Left kidney (tissue), 8 donors: ENCODE measurements around the gene EP400. TPM values are rescaled to one million over a fixed set of nuclear protein-coding genes. Genes with fewer than 3 reads are reported as not detected.

Experiments
- DNase-seq: peaks from one replicate; pipeline ENCODE4 v3.0.0-alpha.2; 2013
- long read RNA-seq, 8 donors: transcript quantifications; one replicate each; lab custom pipeline, GENCODE V29; 2026
- polyA plus RNA-seq: library from polyadenylated mRNA; unstranded; fragments of 120-200 nt; gene quantifications from one replicate; pipeline ENCODE4 v1.2.1, GENCODE V29; 2013; ENCODE audit not compliant: insufficient read length

The EP400 gene, protein sequence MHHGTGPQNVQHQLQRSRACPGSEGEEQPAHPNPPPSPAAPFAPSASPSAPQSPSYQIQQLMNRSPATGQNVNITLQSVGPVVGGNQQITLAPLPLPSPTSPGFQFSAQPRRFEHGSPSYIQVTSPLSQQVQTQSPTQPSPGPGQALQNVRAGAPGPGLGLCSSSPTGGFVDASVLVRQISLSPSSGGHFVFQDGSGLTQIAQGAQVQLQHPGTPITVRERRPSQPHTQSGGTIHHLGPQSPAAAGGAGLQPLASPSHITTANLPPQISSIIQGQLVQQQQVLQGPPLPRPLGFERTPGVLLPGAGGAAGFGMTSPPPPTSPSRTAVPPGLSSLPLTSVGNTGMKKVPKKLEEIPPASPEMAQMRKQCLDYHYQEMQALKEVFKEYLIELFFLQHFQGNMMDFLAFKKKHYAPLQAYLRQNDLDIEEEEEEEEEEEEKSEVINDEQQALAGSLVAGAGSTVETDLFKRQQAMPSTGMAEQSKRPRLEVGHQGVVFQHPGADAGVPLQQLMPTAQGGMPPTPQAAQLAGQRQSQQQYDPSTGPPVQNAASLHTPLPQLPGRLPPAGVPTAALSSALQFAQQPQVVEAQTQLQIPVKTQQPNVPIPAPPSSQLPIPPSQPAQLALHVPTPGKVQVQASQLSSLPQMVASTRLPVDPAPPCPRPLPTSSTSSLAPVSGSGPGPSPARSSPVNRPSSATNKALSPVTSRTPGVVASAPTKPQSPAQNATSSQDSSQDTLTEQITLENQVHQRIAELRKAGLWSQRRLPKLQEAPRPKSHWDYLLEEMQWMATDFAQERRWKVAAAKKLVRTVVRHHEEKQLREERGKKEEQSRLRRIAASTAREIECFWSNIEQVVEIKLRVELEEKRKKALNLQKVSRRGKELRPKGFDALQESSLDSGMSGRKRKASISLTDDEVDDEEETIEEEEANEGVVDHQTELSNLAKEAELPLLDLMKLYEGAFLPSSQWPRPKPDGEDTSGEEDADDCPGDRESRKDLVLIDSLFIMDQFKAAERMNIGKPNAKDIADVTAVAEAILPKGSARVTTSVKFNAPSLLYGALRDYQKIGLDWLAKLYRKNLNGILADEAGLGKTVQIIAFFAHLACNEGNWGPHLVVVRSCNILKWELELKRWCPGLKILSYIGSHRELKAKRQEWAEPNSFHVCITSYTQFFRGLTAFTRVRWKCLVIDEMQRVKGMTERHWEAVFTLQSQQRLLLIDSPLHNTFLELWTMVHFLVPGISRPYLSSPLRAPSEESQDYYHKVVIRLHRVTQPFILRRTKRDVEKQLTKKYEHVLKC (N-terminal part only)
- polyA plus RNA-seq: 50.4 TPM
- long read RNA-seq, donor 1, full-length matches to known transcripts: 15 of 33 reads
- long read RNA-seq, donor 1, partial matches to known transcripts: 18 of 33 reads
- long read RNA-seq, donor 1, other reads (novel, unspliced or antisense): 0 of 33 reads
- long read RNA-seq, donor 2, full-length matches to known transcripts: 4 of 10 reads
- long read RNA-seq, donor 2, partial matches to known transcripts: 6 of 10 reads
- long read RNA-seq, donor 2, other reads (novel, unspliced or antisense): 0 of 10 reads
- long read RNA-seq, donor 3, full-length matches to known transcripts: 3 of 3 reads
- long read RNA-seq, donor 3, partial matches to known transcripts: 0 of 3 reads
- long read RNA-seq, donor 3, other reads (novel, unspliced or antisense): 0 of 3 reads
- long read RNA-seq, donor 4: 0 reads
- long read RNA-seq, donor 5, partial matches to known transcripts: 0 of 2 reads
- long read RNA-seq, donor 5, other reads (novel, unspliced or antisense): 0 of 2 reads
- long read RNA-seq, donor 6, full-length matches to known transcripts: 9 of 9 reads
- long read RNA-seq, donor 6, partial matches to known transcripts: 0 of 9 reads
- long read RNA-seq, donor 6, other reads (novel, unspliced or antisense): 0 of 9 reads
- long read RNA-seq, donor 7, transcript EP400-209 (3 exons, 3,134 nt): major isoform, 6 of 16 reads
- long read RNA-seq, donor 7, partial matches to known transcripts: 7 of 16 reads
- long read RNA-seq, donor 7, other reads (novel, unspliced or antisense): 0 of 16 reads
- long read RNA-seq, donor 8, partial matches to known transcripts: 0 of 1 reads
- long read RNA-seq, donor 8, other reads (novel, unspliced or antisense): 0 of 1 reads

DNA sequence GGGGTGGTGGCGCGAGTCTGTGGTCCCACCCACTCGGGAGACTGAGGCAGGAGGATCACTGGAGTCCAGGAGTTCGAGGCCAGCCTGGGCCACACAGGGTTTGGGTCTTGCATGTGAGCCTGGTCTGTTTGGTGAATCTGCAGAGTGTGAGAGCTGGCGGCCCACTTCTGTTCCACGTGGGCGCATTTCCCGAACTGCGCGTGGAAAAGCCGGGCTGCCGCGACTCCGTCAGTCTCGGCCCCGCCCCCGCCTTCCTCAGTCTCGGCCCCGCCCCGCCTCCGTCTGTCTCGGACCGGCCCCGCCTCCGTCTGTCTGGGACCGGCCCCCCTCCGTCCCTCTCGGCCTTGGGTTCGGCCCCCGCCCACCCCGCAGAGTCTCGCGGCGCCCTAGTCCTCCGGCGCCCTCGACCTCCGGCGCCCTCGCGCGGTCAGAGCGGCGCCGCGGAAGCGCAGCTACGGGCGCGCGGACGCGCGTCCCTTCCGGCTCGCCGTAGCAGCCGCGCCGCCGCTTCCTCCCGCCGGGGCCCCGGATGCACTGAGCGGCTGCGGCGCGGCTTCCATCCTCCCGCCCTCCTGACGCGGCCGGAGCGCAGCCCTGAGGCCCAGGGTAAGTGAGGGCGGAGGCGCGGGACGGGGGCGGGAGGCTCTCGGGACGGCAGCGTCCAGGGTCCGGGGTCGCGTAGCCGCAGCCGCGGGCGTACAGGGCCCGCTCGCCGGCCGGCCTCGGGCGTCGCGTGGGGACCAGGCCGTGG lies at the start of gene EP400:
Gene EP400, plus strand, starts transcription at position 512 of the 751 bp plus-strand sequence. CDS start 10,678 bp downstream, outside the sequence.
- DNase-seq: peak; percentile 90

DNA sequence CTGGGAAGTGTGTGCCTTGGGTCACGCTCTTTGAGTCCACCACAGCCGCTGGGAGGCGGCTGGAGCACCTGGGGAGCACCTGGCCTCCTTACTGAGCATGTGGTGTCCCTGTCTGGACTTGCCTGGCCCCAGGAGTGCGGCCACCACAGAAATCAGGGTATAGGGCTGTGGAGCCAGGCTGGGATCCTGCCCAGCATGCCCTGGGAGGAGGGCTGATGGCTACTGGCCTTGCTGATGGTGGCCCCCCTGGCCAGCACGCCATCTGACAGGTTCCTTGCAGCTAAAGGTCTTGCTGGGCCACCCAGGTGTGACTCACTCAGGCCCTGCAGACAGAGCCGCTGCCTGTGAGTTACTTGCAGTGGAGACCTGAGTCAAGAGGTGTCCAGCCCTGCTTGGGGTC lies 49.3 kb upstream of the EP400 start:
- DNase-seq: no peak

DNA sequence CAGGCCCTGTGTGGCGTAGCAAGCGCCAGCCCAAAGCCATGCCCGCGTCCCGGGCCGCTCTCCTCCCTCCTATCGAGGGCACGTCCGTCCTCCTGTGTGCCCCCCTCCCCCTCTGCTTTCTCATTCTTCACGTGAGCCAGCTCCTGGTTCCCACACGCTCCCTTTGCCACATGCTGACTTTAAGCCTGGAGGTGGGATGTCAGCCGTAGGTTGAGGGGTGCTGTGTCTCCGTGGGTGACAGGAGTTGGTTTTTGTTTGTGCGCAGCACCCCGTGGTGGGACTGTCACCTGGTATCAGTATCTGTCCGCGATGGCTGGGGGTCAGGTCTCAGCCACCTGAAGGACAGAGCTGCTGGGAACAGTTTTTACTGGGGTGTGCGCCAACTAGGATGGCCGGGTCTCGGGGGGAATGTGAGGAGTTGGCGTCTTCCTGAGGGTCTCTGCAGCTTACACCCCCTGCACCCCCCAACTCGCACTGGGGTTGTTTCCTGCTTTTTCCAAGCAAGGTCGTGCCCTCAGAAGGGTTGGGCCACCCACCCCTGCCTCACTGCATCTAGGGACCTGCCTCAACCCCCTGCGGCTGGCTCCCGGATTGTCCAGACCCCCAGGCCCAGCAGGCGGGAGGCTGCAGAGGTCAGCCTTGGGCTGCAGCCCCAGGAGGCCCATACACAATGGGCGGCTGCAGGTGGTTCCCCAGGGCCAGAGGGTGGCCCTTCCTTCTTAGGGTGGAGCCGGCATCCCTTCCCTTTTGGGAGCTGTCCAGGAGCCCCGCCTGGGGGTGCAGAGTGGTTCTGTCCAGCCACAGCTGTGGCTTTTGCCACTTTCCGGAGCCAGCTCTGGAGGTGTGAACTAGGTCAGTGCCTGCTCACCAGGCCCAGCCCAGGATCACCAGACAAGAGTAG lies 48.1 kb upstream of the EP400 start:
- no peak for DNase-seq

DNA sequence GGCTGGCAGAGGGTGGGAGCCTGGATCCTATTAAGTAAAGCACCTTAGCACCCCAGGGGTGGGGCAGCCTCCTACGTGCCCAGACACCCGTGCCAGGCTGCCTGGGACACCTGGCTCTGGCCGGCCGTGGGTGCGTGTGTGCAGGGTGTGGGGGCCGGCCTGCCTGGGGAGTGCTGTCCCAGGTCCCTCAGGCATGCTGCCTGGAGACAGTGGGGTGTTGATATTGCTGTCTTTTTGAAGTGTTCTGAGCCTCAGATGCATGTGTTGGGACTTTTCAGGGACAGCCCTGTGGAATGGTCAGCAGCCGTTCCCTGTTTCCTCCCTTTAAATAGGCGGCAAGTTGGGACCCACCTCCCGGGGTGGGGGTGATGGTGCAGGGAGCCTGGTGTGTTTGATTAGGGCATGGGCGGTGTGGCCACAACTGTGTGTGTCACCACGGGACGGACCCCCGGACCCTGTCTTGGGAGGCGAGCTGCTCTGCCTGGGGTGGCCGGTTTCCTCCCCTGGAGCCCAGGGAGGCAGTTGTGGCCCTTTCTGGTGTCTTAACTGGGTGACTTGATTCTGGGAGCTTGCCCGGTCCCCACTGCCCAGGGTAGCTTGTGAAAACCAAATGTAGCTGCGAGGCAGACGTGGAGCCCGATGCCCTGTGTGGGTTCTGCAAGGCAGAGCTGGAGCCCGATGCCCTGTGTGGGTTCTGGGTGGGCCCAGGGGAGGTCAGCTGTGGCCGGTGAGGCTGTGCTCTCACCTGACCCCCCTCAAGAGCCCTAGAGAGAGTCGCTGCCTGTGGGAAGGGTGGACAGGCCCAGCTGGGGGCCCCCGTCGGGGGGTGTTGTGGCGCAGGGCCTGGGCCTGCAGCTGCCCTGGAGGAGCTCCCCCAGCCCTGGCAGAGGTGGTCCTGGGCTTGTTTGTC lies 47.2 kb upstream of the EP400 start:
- DNase-seq: no peak

DNA sequence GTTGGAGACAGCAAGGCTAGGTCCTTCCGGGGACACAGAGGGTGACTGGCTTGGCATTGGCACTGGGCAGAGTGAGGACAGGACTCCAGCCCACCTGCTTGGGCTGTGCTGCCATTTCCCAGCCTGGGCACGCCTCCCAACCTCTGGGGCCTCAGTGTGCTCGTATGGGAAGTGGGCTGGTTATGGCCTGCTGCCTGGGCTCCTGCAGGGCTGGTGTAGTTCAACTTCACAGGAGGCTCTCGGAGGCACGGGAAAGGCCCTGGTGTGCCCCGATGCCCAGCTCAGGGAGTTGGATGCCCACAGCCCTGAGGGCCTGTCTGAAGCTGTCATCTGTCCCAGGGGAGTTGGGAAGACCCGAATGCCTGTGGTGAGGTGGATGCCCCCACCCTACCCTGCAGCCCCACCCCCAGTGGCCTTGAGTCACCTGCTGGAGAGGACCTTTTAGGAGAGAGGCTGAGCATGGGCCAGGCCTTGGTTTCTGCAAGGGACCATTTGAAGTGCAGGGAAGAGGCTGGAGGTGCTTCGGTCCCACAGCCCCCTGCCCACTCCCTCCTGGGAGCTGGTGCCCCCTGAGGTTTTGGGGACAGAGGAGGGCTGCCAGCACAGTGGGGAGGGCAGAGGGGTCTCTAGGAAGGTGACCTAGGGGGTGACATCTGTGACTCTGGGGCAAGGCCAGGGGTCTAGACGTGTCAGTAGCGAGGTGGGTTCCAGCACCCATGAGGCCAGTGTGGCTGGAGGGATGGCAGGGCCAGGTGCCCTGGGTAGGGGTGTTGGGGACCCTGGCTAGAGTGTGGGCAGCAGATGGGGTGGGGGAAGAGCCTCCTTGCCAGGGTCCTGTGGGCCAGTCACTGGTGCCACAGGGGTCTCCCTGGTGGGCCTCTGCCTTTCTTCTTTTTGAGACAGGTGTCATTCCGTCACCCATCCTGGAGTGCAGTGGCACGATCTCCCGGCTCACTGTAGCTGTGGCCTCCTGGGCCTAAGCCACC lies 46.2 kb upstream of the EP400 start:
- no peak for DNase-seq

DNA sequence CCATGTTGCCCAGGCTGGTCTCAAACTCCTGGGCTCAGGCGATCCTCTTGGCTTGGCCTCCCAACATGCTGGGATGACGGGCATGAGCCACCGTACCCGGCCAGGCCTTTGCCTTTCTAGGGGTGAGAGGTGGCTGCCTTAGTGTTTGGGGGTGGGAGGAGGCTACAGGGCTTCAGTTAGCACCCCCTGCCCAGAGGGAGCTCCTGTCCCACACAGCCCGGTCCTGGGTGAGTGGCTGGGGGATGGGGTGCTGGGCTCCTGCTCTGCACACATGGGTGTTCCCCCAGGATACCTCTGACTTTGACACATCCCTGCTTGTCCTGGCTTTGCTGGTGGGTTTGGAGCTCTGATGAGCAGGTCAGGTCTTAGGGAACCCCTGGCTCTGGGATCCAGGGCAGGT lies 45.4 kb upstream of the EP400 start:
- DNase-seq: no peak

DNA sequence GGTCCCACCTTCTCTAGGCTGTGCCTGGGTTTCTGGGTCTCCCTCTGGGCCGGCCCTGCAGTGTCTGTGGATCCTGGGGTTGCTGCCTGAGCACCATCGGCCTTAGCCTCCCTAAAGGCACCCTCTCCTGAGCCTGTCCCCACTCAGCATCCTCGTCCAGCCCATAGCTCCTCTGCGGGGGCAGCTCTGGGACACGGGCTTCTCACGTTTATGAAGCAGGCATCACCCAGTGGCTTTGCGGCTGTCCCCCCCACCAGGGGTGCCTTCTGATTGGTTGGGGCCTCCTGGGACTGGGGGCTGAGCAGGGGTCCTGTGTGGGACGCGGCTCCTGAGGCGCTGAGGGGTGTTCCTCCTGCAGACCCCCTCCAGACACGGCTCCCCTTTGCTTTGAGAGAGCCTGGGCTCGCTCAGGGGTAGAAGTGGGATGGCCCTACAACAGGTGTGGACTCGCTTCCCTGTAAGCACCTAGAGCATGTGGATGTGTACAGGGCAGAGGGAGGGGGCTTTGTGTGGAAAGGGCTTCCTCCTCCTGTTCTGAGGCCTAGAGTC lies 44.6 kb upstream of the EP400 start:
- DNase-seq: no peak

DNA sequence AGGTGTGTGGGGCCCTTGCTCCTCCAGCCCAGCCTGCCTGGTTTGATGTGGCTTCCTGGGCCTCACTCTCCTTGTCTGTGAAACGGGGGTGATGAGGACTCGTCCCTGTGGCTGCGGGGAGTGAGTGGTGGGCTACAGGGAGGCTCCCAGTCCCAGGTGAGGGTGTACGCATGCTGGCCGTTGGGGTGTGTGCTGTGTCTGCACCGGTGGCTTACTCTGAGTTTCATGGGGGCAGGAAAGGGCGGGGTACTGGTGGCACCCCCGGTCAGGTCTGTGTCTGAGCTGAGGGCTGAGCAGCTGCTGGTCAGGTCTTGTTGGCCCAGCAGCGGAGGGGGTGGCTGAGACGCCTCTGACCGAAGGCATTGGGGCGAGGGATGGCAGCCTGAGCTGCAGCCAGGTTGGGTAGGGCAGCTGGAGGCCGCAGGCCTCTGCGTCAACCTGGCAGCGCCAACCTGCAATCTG lies 44.1 kb upstream of the EP400 start:
- no peak for DNase-seq

DNA sequence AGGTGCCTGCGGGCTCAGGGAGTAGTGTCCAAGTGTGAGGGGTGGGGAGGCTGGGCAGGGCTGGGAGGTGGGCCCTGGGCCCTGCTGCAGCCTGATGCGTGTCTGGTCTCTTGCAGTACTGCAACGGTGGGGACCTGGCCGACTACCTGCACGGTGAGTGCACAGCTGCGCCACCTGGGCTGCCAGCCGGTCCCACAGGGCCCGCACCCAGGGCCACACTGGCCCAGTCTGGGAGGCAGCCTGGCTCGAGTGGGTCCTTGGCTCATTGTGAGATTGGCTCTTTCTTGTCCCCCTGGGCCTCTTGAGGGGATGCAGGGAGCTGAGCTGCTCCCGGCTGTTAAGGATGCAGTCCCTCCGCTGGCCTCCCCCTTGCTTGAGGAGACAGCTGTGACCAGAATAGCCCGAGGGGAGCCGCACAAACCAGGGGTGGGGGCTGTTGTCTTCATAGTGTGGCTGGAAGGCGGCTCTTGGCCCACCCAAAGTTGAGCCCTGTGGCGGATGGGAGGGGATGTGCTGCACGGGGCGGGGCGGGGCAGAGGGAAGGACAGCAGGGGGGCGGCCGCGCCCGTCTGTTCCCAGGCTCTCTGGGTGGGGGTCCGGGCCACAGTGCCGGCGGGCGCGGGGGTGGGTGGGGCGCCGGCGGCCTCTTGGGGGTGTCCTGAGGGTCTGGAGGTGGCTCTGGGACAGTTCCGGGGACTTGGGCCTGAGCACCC lies 42.2 kb upstream of the EP400 start:
- no peak for DNase-seq

DNA sequence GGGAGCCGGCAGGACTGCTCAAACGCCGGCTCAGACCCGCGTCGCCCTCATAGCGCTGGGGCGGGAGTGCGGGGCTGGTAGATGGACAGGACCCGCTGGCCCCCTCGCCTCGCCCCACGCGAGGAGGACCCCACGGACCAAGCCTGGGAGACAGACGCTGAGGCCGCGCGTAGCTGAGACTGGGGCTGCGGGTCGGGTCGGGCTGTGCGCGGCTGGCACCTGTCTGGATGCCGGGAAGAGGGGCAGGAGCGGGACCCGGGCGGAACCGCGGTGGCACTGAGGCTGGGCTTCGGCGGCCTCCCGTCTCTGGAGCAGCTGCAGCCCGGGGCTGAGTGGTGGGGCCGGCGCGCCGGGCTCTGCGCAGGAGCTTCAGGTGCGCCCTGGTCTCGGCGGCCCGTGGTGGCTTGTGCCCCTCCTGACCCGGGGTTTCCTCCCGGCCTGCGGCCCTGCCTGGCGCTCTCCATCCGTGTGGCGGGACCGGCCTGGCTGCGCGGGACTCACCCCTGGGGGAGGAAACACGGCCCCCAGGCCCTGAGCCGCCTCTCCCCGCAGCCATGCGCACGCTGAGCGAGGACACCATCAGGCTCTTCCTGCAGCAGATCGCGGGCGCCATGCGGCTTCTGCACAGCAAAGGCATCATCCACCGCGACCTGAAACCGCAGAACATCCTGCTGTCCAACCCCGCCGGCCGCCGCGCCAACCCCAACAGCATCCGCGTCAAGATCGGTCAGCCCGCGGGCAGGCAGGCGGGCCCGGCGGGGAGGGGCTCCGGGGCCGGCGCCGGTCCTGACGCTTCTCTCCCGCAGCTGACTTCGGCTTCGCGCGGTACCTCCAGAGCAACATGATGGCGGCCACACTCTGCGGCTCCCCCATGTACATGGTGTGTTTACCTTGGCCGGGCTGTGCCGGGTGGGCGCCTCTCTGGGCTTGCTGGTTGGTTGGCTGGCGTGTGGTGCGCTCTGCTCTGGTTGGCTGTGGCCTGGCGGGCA lies 41.4 kb upstream of the EP400 start:
- no peak for DNase-seq

DNA sequence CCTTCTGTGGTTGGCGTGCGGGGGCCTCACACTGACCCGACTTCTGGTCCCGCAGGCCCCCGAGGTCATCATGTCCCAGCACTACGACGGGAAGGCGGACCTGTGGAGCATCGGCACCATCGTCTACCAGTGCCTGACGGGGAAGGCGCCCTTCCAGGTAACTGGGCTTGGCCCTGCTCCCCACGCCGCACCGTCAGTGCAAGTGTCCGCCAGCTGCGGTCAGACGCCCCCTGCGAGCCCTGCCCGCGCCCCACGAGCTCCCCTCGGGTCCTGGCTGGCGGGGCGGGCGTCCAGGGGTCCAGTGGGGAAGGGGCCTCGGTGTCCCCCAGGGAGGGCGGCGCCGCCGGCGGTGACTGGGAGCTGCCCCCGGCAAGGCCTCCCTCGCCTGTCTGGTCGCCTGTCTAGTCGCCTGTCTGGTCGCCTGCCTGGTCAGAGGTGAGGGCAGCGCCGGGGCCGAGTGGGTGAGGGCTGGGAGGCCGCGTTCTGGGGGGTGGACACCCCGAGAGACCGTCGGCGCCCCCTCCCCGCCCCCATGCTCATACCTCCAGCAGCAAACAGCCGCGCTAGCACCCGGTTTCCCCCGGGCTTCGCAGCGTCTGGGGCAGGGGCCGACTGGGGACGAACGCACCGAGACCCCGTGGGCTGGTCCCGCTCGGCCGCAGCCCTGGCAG lies 40.5 kb upstream of the EP400 start:
- no peak for DNase-seq

DNA sequence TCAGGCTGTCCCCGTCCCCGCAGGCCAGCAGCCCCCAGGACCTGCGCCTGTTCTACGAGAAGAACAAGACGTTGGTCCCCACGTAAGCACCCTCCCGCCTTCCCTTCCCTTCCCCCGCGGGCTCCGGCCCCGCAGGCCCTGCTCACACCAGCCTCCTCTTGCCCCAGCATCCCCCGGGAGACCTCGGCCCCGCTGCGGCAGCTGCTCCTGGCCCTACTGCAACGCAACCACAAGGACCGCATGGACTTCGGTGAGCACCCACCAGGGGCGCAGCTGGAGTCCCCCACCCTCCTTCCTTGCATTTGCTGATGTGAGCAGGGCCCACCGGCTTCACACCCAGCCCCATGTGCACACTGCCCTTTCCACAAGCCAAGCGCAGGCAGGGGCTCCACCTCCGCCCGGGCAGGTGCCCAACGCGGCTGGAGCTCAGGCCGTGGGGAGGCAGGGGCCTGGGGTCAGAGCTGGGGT lies 40.0 kb upstream of the EP400 start:
- DNase-seq: no peak
